SH-SY5Y (cell line): ENCODE results near the gene TBCD.

Source experiments
- GATA2 ChIP-seq: IDR thresholded peaks from 2 replicates; pipeline ENCODE4 v1.6.1; 2011; ENCODE audit warnings: mild to moderate bottlenecking, low read depth, low read length
- GATA3 ChIP-seq: IDR thresholded peaks from 2 replicates; pipeline ENCODE4 v1.6.1; 2011; ENCODE audit warnings: low read depth, mild to moderate bottlenecking, low read length, moderate library complexity

GRCh38 chr17:82722341-82723013 is 29.4 kb upstream of the TBCD start:
- TF ChIP-seq GATA3: no peak
- no peak for TF ChIP-seq GATA2
